Stimulated activated CD4-positive, alpha-beta T cell treated with anti-CD3 and anti-CD28 coated beads, Interleukin-2, amount 100 ng/mL, for 24 hours (primary cell): ENCODE measurements around the gene LCORL.
"Not testable (repeated sequence)": the region's sequence is repeated elsewhere in the genome, so short reads cannot be mapped to it uniquely, and the experiment has no call there.

ENCODE experiments used
- DNase-seq, 2 donors: peaks; one replicate each; pipeline ENCODE4 v3.0.0-alpha.2; 2020

The LCORL gene

GRCh38 chr4:17924189-17924588 lies 97.4 kb downstream of the LCORL start:
- DNase-seq, result no peak

GRCh38 chr4:17921451-17921850 lies 100.1 kb downstream of the LCORL start:
- DNase-seq, result no peak

DNA sequence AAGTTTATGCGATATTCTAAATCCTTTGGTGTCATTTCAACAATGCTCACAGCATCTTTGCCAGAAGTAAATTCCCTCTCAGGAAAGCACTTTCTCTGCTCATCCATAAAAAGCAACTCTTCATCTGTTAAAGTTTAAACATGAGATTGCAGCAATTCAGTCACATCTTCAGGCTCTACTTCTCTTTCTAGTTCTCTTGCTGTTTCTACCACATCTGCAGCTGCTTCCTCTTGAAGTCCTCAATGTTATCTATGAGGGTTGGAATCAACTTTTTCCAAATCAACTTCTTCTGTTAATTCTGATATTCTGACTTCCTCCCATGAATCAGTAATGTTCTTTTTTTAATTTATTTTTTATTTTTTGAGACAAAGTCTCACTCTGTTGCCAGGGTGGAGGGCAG lies 100.9 kb downstream of the LCORL start:
- no peak for DNase-seq

- no peak for DNase-seq
Measured at GRCh38 chr4:17915439-17915838, 106.1 kb downstream of the LCORL start.

DNA sequence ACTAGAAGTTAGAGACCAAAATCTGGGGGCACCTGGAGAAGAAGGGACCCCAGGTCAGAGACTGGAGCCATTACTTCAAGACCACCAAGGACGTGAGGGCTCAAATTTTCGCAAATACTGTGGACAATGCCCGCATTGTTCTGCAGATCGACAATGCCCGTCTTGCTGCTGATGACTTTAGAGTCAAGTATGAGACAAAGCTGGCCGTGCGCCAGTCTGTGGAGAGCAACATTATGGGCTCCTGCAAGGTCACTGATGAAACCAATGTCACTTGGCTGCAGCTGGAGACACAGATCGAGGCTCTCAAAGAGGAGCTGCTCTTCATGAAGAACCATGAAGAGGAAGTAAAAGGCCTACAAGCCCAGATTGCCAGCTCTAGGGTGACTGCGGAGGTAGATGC lies 109.5 kb downstream of the LCORL start:
- no peak for DNase-seq

- DNase-seq, result no peak
Measured at GRCh38 chr4:17911608-17912007, 109.9 kb downstream of the LCORL start.

GRCh38 chr4:17898553-17899055 lies 123.0 kb downstream of the LCORL start:
- no peak for DNase-seq

GRCh38 chr4:17895481-17895880 lies 126.1 kb downstream of the LCORL start:
- no peak for DNase-seq

DNA sequence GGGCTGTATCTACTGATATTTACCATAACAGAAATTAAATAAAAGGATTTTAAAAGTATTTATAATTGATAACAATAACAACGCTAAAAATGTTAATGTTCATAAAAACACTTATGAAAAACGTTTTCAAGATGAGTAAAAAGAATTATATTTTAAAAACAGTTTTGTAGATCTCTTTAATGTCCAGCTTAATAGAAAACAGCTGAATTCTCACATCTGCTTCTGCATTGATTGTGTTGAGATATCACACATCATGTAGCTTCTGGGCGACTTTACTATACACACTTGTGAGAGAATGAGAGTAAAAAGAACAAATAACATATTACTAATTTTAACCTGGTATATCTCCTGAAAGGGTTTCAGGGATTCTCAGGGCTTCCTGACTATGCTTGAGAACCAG lies 127.1 kb downstream of the LCORL start:
- DNase-seq, result no peak

DNA sequence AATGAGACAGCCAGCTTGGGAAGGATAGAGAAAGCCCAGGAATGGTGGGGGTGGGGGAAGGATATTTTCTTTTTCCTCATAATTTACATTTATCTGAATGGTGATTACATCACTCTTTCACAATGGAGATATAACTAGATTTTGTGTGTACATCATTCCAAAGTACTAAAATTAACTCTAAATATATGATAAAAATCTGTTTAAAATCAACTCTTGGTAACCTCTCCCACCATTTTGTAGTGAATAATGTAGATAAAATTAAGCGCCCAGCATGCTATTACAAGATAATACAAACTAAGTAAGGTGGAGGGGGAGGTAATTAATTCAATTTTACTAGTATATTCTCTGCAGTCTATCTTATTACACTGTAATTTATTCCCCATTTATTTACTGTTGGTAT lies 131.9 kb downstream of the LCORL start:
- no peak for DNase-seq

DNA sequence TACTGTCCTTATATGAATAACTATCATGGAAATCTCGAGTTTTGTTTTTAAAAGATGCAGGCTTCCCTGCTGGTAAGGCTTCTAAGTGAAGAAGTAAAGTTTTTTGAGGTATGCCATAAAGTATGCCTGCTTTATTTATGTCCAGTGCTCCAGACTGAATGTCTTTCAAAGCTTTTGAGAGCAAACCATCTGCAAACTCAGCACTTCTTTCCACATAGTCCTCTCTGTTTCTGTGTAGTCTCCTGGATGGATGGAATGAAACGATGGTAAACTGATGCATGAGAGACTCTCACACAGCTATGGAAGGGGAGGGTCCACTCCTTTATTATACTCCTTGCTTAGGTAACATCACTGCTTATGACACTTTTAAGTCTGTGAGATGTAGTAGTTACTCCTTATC lies 137.0 kb downstream of the LCORL start:
- DNase-seq, result no peak

DNA sequence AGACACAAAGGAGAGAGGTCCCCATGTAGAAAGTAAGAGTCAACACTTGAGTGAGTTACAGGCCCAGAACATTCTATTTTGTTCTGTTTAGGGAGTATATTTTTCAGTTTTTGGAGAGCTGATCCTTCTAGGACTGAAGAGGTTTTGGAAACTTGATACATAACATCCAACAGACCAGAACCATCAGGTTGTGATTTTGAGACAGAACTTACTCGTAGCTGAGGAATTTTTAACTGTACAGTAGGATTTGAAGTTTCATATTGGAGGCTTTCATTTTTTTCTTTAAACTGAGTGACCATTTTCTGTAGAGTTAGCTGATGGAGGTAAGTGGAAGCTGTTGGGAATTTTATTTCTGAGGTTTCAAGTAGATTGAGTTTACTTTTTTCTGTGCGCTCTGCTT lies 137.5 kb downstream of the LCORL start:
- no peak for DNase-seq

DNA sequence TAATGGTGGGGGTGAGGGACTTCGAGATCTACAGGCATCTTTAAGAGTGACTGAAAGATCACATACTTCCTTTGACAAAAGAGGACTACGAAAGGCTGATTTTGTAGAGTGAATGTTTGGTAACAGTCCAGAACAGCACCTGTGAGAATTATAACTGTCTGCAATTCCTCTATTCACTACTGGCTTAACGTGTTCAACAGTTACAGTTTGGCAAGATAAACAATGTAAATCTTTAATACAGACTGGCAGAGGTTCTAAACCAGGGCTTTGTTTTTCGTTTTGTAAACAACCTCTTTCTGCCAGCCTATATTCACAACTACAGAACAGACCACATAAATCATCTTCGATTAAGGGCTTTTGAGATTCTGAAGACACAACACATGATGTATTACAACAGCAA lies 143.9 kb downstream of the LCORL start:
- DNase-seq, result no peak

GRCh38 chr4:17876943-17877342 lies 144.6 kb downstream of the LCORL start:
- no peak for DNase-seq

DNA sequence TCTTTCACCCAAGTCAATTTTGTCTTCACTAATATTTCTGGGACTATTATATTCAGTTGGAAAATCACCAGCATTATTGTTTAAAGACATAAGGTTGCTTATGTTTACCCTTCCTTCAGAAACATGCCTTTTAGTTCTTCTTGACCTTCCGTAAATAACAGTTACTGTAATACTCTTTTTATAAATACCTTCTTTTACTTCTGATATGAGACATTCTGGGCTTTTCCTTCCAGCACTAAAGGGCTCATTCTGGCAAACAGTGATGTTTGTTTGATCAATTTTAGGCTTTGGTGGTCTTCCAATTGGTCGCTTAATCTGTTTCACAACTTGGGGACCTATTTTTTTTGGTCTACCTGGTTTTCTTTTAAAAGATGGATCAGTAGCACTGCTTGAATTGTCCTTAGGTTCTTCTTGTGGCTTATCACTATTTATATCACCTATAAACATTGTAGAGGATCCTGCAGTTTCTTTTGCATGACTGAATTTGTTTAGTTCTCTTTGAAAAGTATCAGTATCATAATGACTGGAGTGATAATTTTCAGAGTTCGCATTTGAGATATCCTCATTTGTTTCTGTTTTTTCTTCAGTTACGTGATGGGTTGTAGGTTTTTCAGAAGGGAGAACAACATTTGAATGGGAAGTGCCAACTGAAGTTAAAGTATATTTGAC lies 146.0 kb downstream of the LCORL start:
- no peak for DNase-seq

- DNase-seq, result no peak
Measured at GRCh38 chr4:17869327-17869726, 152.2 kb downstream of the LCORL start.

- DNase-seq, result no peak
Measured at GRCh38 chr4:17867276-17867675, 154.3 kb downstream of the LCORL start.

DNA sequence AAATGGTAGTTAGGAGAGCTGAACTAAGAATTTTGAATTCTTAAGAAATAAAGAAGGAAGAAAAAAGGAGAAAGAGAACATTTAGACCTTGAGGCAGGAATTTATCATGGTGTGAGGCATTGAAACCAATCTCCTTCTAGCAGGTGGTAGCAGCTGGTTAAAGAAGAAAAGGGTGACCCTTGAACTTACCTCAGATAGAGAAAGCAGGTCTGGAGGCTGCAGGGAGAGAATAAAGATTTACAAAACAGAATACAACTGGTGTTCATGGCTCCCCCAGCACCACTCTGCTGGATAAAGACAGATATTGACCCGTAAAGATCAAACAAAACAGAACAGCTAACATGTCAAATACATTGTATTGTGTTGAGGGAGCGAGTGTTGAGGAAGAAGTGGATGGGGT lies 154.7 kb downstream of the LCORL start:
- DNase-seq, result no peak

DNA sequence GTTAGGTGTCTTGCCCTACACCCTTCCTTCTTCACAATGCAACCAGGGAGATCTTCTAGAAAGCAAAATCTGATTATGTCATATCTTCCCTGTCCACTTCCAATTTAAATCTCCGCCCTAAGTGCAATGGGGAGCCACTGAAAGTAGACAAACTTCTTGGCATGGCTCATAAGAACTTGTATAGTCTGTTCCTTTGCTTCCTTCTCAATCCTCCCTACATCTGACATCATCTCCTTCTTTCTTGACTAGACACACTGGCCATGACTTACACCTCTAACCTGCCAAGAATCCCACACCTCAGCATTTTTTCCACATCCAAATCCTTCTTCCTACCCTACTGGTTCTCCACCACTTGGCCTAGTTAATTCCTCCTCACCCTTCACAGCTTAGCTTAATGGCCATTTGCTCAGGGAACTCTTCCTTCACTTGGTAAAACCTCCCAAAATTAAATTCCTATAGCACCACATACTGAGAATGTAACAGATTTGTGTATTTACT lies 155.6 kb downstream of the LCORL start:
- DNase-seq, result no peak

GRCh38 chr4:17861906-17862305 lies 159.6 kb downstream of the LCORL start:
- DNase-seq, result not testable (repeated sequence)

DNA sequence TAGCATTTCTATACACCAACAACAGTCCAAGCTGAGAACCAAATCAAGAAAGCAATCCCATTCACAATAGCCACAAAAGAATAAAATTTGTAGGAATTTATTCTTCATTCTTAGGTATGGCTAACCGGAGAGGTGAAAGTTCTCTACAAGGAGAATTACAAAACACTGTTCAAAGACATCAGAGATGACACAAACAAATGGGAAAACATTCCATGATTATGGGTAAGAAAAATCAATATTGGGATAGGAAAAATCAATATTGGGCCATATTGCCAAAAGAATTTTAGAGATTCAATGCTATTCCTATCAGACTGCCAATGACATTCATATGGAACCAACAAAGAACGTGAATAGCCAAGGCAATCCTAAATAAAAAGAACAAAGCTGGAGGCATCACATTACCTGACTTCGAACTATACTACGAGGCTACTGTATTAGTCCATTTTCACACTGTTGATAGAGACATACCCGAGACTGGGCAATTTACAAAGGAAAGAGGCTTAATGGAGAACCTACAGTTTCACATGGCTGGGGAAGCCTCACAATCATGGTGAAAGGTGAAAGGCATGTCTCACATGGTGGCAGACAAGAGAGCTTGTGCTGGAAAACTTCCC lies 161.7 kb downstream of the LCORL start:
- DNase-seq, result no peak

GRCh38 chr4:17854036-17854435 lies 167.5 kb downstream of the LCORL start:
- no peak for DNase-seq

GRCh38 chr4:17851959-17852358 lies 169.6 kb downstream of the LCORL start:
- no peak for DNase-seq

- not testable (repeated sequence) for DNase-seq
Measured at GRCh38 chr4:17850295-17850694, 171.3 kb downstream of the LCORL start.

DNA sequence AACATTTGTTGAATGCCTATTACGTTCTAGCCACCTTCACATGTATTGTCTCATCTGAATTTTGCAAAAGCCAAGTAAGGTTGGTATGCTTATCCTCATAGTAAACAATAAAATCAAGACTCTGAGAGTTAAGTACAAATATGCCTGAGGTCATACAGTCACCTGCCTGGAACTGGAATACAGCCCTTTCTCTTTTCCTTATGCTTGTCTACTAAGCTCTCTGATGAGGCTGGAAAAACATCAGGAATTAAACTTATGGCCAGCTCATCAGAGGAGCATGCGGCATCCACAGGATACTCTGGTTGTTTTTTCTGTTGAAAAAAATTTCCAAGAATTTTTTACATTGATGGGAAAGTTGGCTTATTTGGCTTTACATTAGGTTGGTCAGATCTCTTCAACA lies 175.3 kb downstream of the LCORL start:
- no peak for DNase-seq
